ENCODE results near the gene RUFY4.
"Not testable (repeated sequence)": the region's sequence is repeated elsewhere in the genome, so short reads cannot be mapped to it uniquely, and the experiment has no call there.

The RUFY4 gene

DNA sequence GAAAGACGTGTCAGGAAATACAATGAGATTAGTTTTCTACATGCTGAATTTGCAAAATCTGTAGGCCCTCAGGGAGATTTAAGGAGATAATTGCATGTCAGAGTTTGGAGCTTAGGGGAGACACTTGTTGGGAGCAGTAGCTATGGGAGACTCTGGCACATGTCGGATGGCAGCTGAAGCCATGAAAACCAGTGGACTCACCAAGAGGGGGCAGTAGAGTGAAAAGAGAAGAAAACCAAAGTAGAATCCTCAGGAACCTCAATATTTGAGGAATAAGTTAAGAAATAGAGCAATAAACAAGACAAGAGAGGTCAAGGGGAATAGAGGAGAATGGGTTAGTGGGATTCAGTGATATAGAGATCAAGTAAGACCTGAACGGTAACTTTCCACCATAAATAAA is 24.8 kb downstream of the RUFY4 start:
- DNase-seq: no peak

DNA sequence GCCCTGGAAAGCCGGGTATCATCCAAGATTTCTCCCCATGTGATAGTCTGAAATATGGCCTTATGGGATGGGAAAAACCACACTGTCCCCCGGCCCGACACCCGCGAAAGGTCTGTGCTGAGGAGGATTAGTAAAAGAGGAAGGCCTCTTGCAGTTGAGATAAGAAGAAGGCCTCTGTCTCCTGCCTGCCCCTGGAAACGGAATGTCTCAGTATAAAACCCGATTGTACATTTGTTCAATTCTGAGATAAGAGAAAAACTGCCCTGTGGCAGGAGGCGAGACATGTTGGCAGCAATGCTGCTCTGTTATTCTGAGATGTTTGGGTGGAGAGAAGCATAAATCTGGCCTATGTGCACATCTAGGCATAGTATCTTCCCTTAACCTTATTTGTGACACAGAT is 26.8 kb downstream of the RUFY4 start:
- no peak for DNase-seq

DNA sequence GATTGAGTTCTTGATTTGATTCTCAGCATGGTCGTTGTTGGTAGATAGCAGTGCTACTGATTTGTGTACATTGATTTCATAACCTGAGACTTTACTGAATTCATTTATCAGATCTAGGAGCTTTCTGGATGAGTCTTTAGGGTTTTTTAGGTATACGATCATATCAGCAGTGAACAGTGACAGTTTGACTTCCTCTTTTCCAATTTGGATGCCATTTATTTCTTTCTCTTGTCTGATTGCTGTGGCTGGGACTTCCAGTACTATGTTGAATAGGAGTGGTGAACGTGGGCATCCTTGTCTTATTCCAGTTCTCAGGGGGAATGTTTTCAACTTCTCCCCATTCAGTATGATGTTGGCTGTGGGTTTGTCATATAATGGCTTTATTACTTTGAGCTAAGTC is 28.9 kb downstream of the RUFY4 start:
- no peak for DNase-seq

DNA sequence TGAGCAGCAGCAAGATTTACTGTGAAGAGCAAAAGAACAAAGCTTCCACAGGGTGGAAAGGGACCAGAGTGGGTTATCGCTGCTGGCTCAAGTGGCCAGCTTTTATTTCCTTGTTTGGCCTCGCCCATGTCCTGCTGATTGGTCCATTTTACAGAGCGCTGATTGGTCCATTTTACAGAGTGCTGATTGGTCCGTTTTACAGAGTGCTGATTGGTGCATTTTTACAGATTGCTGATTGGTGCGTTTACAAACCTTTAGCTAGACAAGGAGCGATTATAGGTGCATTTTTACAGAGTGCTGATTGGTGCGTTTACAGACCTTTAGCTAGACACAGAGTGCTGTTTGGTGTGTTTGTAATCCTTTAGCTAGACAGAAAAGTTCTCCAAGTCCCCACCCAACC is 39.8 kb downstream of the RUFY4 start:
- not testable (repeated sequence) for DNase-seq

DNA sequence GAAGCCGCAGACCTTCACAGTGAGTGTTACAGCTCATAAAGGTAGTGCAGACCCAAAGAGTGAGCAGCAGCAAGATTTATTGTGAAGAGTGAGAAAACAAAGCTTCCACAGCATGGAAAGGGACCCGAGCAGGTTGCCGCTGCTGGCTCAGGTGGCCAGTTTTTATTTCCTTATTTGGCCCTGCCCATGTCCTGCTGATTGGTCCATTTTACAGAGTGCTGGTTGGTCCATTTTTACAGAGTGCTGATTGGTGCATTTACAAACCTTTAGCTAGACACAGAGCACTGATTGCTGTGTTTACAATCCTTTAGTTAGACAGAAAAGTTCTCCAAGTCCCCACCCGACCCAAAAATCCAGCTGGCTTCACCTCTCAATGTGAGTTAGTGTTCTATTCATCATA is 52.7 kb downstream of the RUFY4 start:
- DNase-seq: not testable (repeated sequence)

DNA sequence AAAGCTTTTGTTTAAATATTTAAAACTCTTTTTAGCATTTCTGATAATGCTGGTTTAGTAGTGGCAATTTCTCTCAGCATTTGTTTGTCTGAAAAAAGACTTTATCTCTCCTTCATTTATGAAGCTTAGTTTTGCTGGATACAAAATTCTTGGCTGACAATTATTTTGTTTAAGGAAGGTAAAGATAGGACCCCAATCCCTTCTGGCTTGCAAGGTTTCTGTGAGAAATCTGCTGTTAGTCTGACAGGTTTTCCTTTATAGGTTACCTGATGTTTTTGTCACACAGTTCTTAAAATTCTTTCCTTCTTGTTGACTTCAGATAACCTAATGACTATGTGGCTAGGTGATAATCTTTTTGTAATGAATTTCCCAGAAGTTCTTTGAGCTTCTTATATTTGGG is 53.2 kb downstream of the RUFY4 start:
- DNase-seq: not testable (repeated sequence)

DNA sequence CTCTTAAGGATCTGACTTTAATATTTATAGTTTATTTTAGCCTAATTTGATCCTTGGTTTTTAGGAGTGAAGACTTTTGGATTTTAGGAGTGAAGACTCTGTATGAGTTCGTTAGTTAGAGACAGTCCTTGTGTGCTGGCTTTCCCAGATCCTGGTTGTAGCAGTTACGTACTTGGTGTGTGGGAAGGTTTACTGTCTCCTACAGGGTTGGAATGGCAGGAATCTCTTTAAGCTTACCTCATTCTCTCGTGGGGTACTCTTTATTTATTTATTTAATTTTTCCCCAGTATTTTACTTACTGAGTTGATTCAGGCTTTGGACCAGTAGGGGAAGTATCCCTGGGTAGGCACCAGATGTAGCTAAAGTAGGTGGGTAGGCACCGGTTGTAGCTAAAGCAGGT is 54.9 kb downstream of the RUFY4 start:
- DNase-seq: no peak

DNA sequence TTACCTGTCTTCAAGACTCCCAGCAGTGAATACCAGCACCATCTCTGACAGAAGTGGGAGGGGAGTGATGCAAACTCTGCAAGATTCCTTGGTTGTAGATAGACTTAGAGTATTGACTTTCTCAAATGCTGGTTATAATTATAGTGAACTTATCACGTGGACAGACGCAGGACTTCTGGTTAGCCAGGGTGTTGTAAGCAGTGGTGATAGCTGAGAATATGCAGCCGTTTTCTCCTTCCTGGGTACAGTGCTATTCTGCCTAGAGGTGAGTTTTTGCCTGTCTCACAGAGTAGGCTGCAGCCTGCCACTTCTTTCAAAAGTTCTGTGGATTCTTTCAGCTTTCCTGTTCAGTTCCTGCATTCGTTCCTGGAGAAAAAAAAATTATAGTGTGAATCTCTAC is 56.0 kb downstream of the RUFY4 start:
- DNase-seq: no peak

DNA sequence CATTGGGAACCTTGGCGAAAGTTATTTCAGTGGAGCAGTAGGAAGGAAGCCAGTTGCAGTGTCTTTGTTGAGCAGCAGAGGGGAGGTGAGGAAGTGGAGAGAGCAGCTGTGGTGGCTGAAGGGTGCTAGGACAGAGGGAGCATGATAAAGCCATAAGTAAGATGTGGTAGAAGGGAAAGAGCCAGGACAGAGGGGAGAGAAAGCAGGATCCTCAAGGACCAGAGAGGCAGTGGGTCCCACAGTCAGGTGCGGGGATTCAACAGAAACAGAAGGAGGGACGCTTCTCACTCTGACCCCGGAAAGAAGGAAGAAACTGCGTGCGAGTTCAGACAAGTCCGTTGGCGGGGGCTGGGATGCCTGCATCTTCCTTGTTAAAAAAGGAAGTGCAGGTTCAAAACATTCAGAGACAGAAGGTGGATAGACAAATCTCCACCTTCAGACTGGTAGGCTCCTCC is 56.6 kb downstream of the RUFY4 start, which contains the start of gene CXCR2:
CXCR2 (plus strand) TSS at position 403 of the 455 bp plus-strand sequence. CDS start 8,774 bp downstream, outside the sequence.
- no peak for DNase-seq

DNA sequence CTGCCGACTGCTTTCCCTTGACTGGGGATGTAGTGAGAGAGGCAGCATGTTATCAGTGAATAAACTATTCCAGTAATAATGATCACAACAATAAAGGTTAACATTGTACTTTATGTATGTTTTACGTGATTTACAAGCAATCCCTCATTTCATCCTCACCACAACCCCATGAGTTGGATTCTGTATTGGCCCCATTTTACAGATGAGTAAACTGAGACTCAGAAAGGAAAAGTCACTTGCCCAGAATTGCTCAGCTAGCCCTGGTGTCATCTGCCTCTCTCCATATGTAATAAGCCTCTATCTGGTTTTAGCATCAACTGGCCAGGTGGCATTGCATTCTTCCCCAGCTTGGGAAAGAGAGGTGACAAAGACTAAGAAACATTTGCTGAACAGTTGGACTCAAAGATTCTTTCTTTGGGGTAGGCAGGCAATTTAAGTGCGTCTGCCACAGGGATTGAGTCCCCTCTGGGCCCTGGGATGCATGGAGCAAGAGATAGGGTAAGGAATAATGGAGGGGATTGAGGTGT is 58.9 kb downstream of the RUFY4 start:
- no peak for DNase-seq

DNA sequence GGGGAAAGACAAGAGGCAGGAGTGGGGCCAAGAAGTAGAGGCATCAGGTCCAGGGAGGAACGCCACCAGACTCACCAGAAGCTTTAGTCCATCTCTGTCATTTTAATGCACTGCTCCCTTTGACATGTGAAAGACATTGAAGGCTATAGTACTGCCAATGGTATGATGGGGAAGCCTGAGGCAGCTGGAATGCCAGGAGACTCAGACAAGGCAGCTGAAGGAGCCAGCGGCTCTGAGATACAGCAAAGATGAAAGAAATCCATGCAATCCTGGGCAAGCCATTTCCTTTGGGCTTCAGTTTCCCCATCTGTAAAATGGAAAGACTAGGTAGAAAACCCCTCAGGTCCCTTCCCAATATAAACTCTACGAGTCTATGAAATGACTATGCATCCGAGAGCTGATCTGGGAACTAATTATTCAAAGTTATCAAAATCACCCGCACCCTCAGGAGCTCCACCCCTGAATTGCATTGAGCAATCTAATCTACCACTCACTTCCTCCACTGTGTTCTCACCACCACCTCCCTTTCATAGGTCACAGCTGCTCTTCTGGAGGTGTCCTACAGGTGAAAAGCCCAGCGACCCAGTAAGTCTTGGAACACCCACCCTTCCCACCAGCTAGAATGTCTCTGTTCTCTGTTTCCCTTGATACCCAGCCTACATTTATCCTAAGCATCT is 59.9 kb downstream of the RUFY4 start:
- no peak for DNase-seq

DNA sequence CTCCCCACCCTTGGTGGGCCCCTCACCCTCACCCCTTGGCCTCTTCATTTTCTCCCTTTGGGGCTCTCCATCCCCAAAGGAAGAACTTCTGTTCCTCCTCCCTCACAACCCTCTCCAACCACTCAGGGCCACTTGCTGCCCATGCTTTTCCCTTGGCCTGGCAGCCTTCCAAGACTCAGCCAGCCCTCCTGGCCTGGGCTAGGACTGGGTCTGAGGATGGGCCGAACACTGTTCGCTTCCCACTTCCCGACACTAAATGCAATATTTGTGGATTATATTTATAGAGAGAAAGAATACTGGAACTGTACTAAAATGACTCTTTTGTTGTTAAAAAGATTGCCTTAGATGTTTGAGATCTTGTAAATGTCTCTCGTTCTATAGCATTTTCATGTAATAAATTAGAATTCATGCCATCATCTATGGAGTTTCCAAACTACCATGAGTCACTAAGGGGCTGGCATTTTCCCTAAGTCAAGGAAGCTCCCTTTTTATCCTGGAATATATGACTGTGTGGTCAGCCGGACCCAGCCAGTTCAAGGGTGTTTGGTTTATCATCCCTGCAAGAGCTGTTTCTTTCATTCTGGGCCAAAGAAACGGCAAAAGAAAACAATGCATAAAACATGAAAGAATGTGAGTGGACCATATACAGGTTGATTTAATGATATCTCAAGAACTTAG is 60.5 kb downstream of the RUFY4 start:
- DNase-seq: no peak

DNA sequence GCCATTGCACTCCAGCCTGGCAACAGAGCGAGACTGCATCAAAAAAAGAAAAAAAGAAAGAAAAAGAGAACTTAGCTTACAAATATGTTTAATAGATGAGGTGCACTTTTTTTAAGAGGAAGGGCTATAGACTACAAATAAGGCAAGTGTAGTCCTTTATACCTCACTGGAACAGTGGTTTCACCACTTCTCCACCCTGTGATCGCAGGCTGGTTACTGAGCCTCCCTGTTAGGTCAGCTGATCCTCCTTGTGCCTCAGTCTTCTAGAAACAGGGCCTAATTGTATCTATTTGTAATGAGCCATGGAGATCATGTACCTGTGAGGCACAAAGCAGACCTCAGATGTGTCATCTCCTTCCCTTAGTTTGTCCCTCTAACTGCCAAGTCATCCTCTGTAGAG is 61.3 kb downstream of the RUFY4 start:
- DNase-seq: no peak

DNA sequence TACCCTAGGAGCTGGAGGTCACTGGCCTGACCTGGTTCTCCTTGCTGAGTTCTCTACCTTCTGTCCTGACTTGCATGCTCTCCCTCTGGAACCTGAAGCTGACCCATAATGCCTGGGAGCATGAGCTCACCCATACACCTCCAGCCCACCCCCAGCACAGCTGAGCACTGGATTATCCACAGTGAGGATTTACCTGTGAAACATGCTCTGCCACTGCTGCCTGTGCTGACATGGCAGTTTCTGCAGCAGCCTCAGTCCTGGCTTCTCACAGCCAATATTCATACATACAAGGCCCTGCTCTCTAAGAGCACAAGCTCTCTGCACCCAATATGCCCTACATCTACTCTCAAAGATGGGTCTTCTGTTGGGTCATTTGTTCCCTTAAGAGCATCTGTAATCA is 61.8 kb downstream of the RUFY4 start:
- no peak for DNase-seq

DNA sequence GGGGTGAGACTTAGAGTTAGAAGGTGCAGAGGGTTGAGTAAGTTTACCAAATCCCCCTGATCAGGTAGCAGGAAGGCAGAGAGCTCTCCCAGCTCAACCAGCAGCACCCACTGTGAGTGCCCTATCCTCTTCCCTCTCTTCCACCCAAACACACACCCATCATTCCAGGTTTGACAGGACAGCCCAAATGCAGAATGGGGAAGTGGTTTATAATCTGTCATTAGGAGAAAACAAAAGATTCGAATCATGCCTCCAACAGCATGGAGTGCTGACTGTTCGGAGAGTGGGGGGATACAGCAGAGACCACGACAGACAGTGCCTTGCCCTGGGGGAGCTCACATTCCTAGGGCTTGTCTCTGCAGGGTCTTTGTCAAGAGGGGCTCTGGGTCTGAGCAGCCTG is 68.5 kb downstream of the RUFY4 start:
- DNase-seq: no peak

DNA sequence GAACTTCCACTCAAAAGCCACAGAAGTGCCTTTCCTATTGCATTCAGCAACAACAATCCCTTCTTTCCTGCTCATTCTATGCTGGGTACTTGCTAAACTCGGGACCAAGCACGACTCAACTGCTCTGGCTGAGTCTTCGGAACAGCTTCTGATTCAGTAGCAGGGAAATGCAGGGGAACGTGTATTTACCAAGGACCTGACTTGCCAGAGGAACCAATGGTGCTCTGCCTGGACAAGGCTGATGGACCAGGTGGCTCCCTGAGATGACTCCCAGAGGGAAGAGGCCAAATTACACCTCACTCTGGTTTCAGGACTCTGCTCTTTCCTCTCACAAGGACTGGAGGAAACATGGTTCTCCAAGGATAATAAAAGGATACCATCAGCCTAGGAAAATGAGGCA is 69.0 kb downstream of the RUFY4 start:
- DNase-seq: no peak

Measured in eye (tissue), 1 donor.